Activated CD4-positive, alpha-beta T cell treated with anti-CD3 and anti-CD28 coated beads, Interleukin-2, amount 50 U/mL, for 4 hours (primary cell): ENCODE results near the gene AMN.

ENCODE experiments used
- DNase-seq, 2 experiments: peaks; one replicate each; pipeline ENCODE4 v3.0.0-alpha.2; 2020

The AMN gene

GRCh38 chr14:102930138-102930752 is 7.8 kb downstream of the AMN start:
- DNase-seq: no peak

- DNase-seq: no peak
Measured at GRCh38 chr14:102930753-102931579, 8.5 kb downstream of the AMN start.

- DNase-seq: no peak
Measured at GRCh38 chr14:102931580-102932285, 9.3 kb downstream of the AMN start.

GRCh38 chr14:102932484-102933248 is 10.2 kb downstream of the AMN start:
- no peak for DNase-seq

GRCh38 chr14:102933618-102934231 is 11.3 kb downstream of the AMN start:
- no peak for DNase-seq

GRCh38 chr14:102935756-102936155 is 13.3 kb downstream of the AMN start:
- no peak for DNase-seq

GRCh38 chr14:102937331-102938175 is 15.1 kb downstream of the AMN start:
- no peak for DNase-seq

- no peak for DNase-seq
Measured at GRCh38 chr14:102938191-102938590, 15.7 kb downstream of the AMN start.

- DNase-seq: no peak
Measured at GRCh38 chr14:102939329-102939728, 16.9 kb downstream of the AMN start.

- DNase-seq: no peak
Measured at GRCh38 chr14:102939820-102940561, 17.5 kb downstream of the AMN start.

GRCh38 chr14:102940729-102941362 is 18.4 kb downstream of the AMN start:
- DNase-seq: no peak

GRCh38 chr14:102941419-102942011 is 19.1 kb downstream of the AMN start:
- no peak for DNase-seq

- DNase-seq: no peak
Measured at GRCh38 chr14:102942069-102942468, 19.6 kb downstream of the AMN start.

- no peak for DNase-seq
Measured at GRCh38 chr14:102943454-102943853, 21.0 kb downstream of the AMN start.

GRCh38 chr14:102943979-102944378 is 21.5 kb downstream of the AMN start:
- no peak for DNase-seq

GRCh38 chr14:102944448-102945330 is 22.2 kb downstream of the AMN start:
- no peak for DNase-seq

GRCh38 chr14:102945346-102946130 is 23.1 kb downstream of the AMN start:
- no peak for DNase-seq
